Renal cortex interstitium (tissue), 11 donors: ENCODE measurements around the gene TNKS1BP1. TPM values are rescaled to one million over a fixed set of nuclear protein-coding genes. Genes with fewer than 3 reads are reported as not detected.

Experiments used
- DNase-seq, 11 donors: peaks; one replicate each; pipeline ENCODE4 v3.0.0-alpha.2; 2013; ENCODE audit warnings: low read depth in 9 of 11, low spot score in 4 of 11; ENCODE audit errors: extremely low read depth in 1 of 11
- polyA plus RNA-seq, 3 donors: library from polyadenylated mRNA; unstranded; fragments of 120-200 nt; gene quantifications; one replicate each; pipeline ENCODE4 v1.2.1, GENCODE V29; 2013; ENCODE audit not compliant: insufficient read length in 3 of 3

The TNKS1BP1 gene
- polyA plus RNA-seq, 3 donors, result 64.2 to 73.0 (median 66.0) TPM

- DNase-seq, result no peak
These were observed 33.1 kb upstream of the TNKS1BP1 start for GRCh38 chr11:57357856-57358255.

- no peak for DNase-seq
These were observed 32.6 kb upstream of the TNKS1BP1 start for GRCh38 chr11:57357310-57357709.

- no peak for DNase-seq
These were observed 31.5 kb upstream of the TNKS1BP1 start for GRCh38 chr11:57356268-57356667.

- no peak for DNase-seq
These were observed 29.9 kb upstream of the TNKS1BP1 start for GRCh38 chr11:57354699-57355098.

GRCh38 chr11:57353852-57354251 lies 29.1 kb upstream of the TNKS1BP1 start:
- DNase-seq, result no peak

- DNase-seq, result no peak
These were observed 28.7 kb upstream of the TNKS1BP1 start for GRCh38 chr11:57353446-57353845.

GRCh38 chr11:57353036-57353435 lies 28.3 kb upstream of the TNKS1BP1 start:
- no peak for DNase-seq

- peak in 4 of 11 donors; percentile 45 to 53 (median 46) for DNase-seq
These were observed 24.9 kb upstream of the TNKS1BP1 start for GRCh38 chr11:57349491-57350274.

- DNase-seq, result no peak
These were observed 24.0 kb upstream of the TNKS1BP1 start for GRCh38 chr11:57348636-57349313.

- DNase-seq, result no peak
These were observed 23.3 kb upstream of the TNKS1BP1 start for GRCh38 chr11:57348052-57348451.

GRCh38 chr11:57347336-57347735 lies 22.6 kb upstream of the TNKS1BP1 start:
- no peak for DNase-seq

- peak in 2 of 11 donors; percentile 51 to 60 for DNase-seq
These were observed 20.9 kb upstream of the TNKS1BP1 start for GRCh38 chr11:57345555-57346211.

- DNase-seq, result no peak
These were observed 20.1 kb upstream of the TNKS1BP1 start for GRCh38 chr11:57344826-57345225.

GRCh38 chr11:57343825-57344224 lies 19.1 kb upstream of the TNKS1BP1 start:
- DNase-seq, result no peak

- DNase-seq, result no peak
These were observed 17.9 kb upstream of the TNKS1BP1 start for GRCh38 chr11:57342702-57343101.

GRCh38 chr11:57341250-57341808 lies 16.6 kb upstream of the TNKS1BP1 start:
- no peak for DNase-seq

GRCh38 chr11:57340039-57340615 lies 15.4 kb upstream of the TNKS1BP1 start:
- peak in 6 of 11 donors; percentile 61 to 71 (median 67) for DNase-seq

- no peak for DNase-seq
These were observed 14.6 kb upstream of the TNKS1BP1 start for GRCh38 chr11:57339328-57339727.

- DNase-seq, result no peak
These were observed 13.4 kb upstream of the TNKS1BP1 start, which contains the start of gene P2RX3 for GRCh38 chr11:57338142-57338541. P2RX3 (plus strand) TSS chr11:57338352; CDS start chr11:57338551, 199 bp downstream.
